A673 (cell line): ENCODE data around the gene REXO1.

Source experiments
- CTCF ChIP-seq: fragments of 300-800, 200-600 bp; sonication (generic); conservative IDR thresholded peaks from 2 replicates; pipeline ENCODE4 v1.5.1; 2017; ENCODE audit warnings: low read depth, mild to moderate bottlenecking, antibody characterized with exemption, low read length, moderate library complexity, mixed read lengths
- EZH2 ChIP-seq: fragments of 200-600 bp; sonication (generic); IDR thresholded peaks from 2 replicates; pipeline ENCODE4 v1.6.1; 2017; ENCODE audit warnings: borderline replicate concordance, low read depth, mild to moderate bottlenecking, mixed read lengths, antibody characterized with exemption, low read length; ENCODE audit not compliant: poor library complexity, severe bottlenecking

- TF ChIP-seq CTCF (no peak), EZH2 (no peak)
Observed at GRCh38 chr19:1884719-1885334, 36.5 kb upstream of the REXO1 start.
